SK-N-MC (cell line): ENCODE results near the gene NALCN.
A peak's percentile ranks its signal among the peaks of the same experiment; 100 is the strongest.

Experiments used
- DNase-seq: peaks from one replicate; pipeline ENCODE4 v3.0.0-alpha.2; 2011; ENCODE audit warnings: low read depth, low spot score
- H3K27ac ChIP-seq: fragments of 200-600 bp; sonication (generic); 2 replicates; pipeline ENCODE4 v1.5.1; 2016; ENCODE audit warnings: mixed run types
- H3K36me3 ChIP-seq: fragments of 200-600 bp; sonication (generic); 2 replicates; pipeline ENCODE4 v1.6.1; 2017; ENCODE audit warnings: antibody characterized with exemption, low read length, mixed read lengths; ENCODE audit not compliant: insufficient read depth
- H3K4me3 ChIP-seq: fragments of 200-600 bp; sonication (generic); 2 replicates; pipeline ENCODE4 v1.5.1; 2016
- H3K9ac ChIP-seq: fragments of 200-600 bp; sonication (generic); 2 replicates; pipeline ENCODE4 v1.8.0; 2017; ENCODE audit warnings: mixed run types, mixed read lengths; ENCODE audit not compliant: insufficient read length
- H3K9me3 ChIP-seq: fragments of 200-600 bp; sonication (generic); 2 replicates; pipeline ENCODE4 v1.6.1; 2017; ENCODE audit warnings: low read depth, mild to moderate bottlenecking, antibody characterized with exemption, low read length, moderate library complexity, mixed read lengths
- EZH2 ChIP-seq: fragments of 200-600 bp; sonication (generic); IDR thresholded peaks from one replicate; pipeline ENCODE4 v1.6.1; 2017; ENCODE audit warnings: antibody characterized with exemption
- FOXP2 ChIP-seq: optimal IDR thresholded peaks from 2 replicates; pipeline ENCODE3; 2011; ENCODE audit warnings: mild to moderate bottlenecking, moderate library complexity; ENCODE audit not compliant: insufficient read depth; ENCODE audit errors: extremely low read length, control extremely low read depth
- POLR2AphosphoS5 ChIP-seq: IDR thresholded peaks from 2 replicates; pipeline ENCODE4 v1.6.1; 2012; ENCODE audit warnings: mild to moderate bottlenecking, low read depth, low read length, borderline replicate concordance

NALCN gene

GRCh38 chr13:101416181-101417042, at the start of gene NALCN:
NALCN (minus strand) TSS chr13:101416508; CDS start chr13:101399126, 17,382 bp downstream.
- H3K9ac ChIP-seq, result no peak within 1 kb of the TSS
- DNase-seq, result no peak
- H3K9me3 ChIP-seq, result no peaks in the 10 kb centered on the region
- H3K27ac ChIP-seq, result no peak within 1 kb of the TSS
- no peaks in the 10 kb centered on the region for H3K36me3 ChIP-seq
- TF ChIP-seq EZH2 (no peak), FOXP2 (no peak), POLR2AphosphoS5 (no peak)
- peak within 1 kb of the TSS; percentile 66 for H3K4me3 ChIP-seq

- H3K36me3 ChIP-seq, result no peaks in the 10 kb centered on the region
- no peaks in the 10 kb centered on the region for H3K9me3 ChIP-seq
- H3K4me3 ChIP-seq, result no peak overlapping the region
- H3K9ac ChIP-seq, result no peak overlapping the region
- TF ChIP-seq FOXP2 (no peak), POLR2AphosphoS5 (no peak), EZH2 (no peak)
- H3K27ac ChIP-seq, result no peak overlapping the region
- no peak for DNase-seq
Measured at GRCh38 chr13:101465877-101466276, 49.6 kb upstream of the NALCN start.

- H3K9ac ChIP-seq, result no peak overlapping the region
- H3K9me3 ChIP-seq, result no peaks in the 10 kb centered on the region
- H3K4me3 ChIP-seq, result no peak overlapping the region
- DNase-seq, result no peak
- H3K27ac ChIP-seq, result no peak overlapping the region
- TF ChIP-seq FOXP2 (no peak), POLR2AphosphoS5 (no peak), EZH2 (no peak)
- no peaks in the 10 kb centered on the region for H3K36me3 ChIP-seq
Measured at GRCh38 chr13:101457176-101457575, 40.9 kb upstream of the NALCN start.

- DNase-seq, result no peak
- no peaks in the 10 kb centered on the region for H3K9me3 ChIP-seq
- TF ChIP-seq EZH2 (no peak), FOXP2 (no peak), POLR2AphosphoS5 (no peak)
- no peaks in the 10 kb centered on the region for H3K36me3 ChIP-seq
- no peak overlapping the region for H3K4me3 ChIP-seq
- H3K9ac ChIP-seq, result no peak overlapping the region
- no peak overlapping the region for H3K27ac ChIP-seq
Measured at GRCh38 chr13:101455863-101456262, 39.6 kb upstream of the NALCN start.

GRCh38 chr13:101454767-101455166, 38.5 kb upstream of the NALCN start:
- no peak for DNase-seq
- no peak overlapping the region for H3K4me3 ChIP-seq
- TF ChIP-seq FOXP2 (no peak), POLR2AphosphoS5 (no peak), EZH2 (no peak)
- H3K36me3 ChIP-seq, result no peaks in the 10 kb centered on the region
- no peaks in the 10 kb centered on the region for H3K9me3 ChIP-seq
- H3K9ac ChIP-seq, result no peak overlapping the region
- H3K27ac ChIP-seq, result no peak overlapping the region

- H3K27ac ChIP-seq, result no peak overlapping the region
- no peak overlapping the region for H3K9ac ChIP-seq
- no peaks in the 10 kb centered on the region for H3K36me3 ChIP-seq
- TF ChIP-seq FOXP2, result no peak
- no peak for TF ChIP-seq POLR2AphosphoS5
- no peak for TF ChIP-seq EZH2
- no peak for DNase-seq
- no peaks in the 10 kb centered on the region for H3K9me3 ChIP-seq
- no peak overlapping the region for H3K4me3 ChIP-seq
Measured at GRCh38 chr13:101453784-101454201, 37.5 kb upstream of the NALCN start.

GRCh38 chr13:101452519-101453485, 36.5 kb upstream of the NALCN start, which contains the start of gene ITGBL1:
ITGBL1 (plus strand) TSS chr13:101452675; CDS start chr13:101452834, 159 bp downstream.
- TF ChIP-seq POLR2AphosphoS5, result no peak
- TF ChIP-seq FOXP2, result peak; percentile 20
- TF ChIP-seq EZH2, result no peak
- H3K9me3 ChIP-seq, result no peaks in the 10 kb centered on the region
- DNase-seq, result no peak
- no peaks in the 10 kb centered on the region for H3K36me3 ChIP-seq
- 0 out of 2 replicates have a peak within 1 kb of the TSS, but pooled peaks have one; percentile 38 for H3K27ac ChIP-seq
- H3K4me3 ChIP-seq, result peak within 1 kb of the TSS; percentile 70
- H3K9ac ChIP-seq, result no peak within 1 kb of the TSS

- Histone ChIP-seq H3K9ac (no peak overlapping the region), H3K4me3 (no peak overlapping the region), H3K36me3 (no peaks in the 10 kb centered on the region), H3K27ac (no peak overlapping the region), H3K9me3 (no peaks in the 10 kb centered on the region)
- TF ChIP-seq POLR2AphosphoS5 (no peak), FOXP2 (no peak), EZH2 (no peak)
- no peak for DNase-seq
Measured at GRCh38 chr13:101451641-101452040, 35.3 kb upstream of the NALCN start.
